GM18868 (cell line): Measurements from ENCODE around the gene CCDC183.
"Not testable (repeated sequence)": the region's sequence is repeated elsewhere in the genome, so short reads cannot be mapped to it uniquely, and the experiment has no call there.

Experiments used
- ATAC-seq: cut with Tn5 transposase; IDR thresholded peaks from one replicate; pipeline ENCODE4 v1.9.1; 2021; ENCODE audit warnings: mild to moderate bottlenecking, moderate library complexity; ENCODE audit not compliant: unreplicated experiment

Gene CCDC183

GRCh38 chr9:136837146-136837855, 41.2 kb downstream of the CCDC183 start:
- no peak for ATAC-seq

- not testable (repeated sequence) for ATAC-seq
Measured at GRCh38 chr9:136837856-136838277, 41.7 kb downstream of the CCDC183 start.

- no peak for ATAC-seq
Measured at GRCh38 chr9:136838314-136839228, 42.4 kb downstream of the CCDC183 start.

- ATAC-seq: no peak
Measured at GRCh38 chr9:136839229-136840139, 43.3 kb downstream of the CCDC183 start.

GRCh38 chr9:136840140-136840876, 44.2 kb downstream of the CCDC183 start:
- ATAC-seq: no peak

GRCh38 chr9:136840877-136841645, 44.9 kb downstream of the CCDC183 start:
- no peak for ATAC-seq

GRCh38 chr9:136841646-136842379, 45.7 kb downstream of the CCDC183 start:
- not testable (repeated sequence) for ATAC-seq

GRCh38 chr9:136842380-136842948, 46.3 kb downstream of the CCDC183 start, which contains the start of gene AJM1:
Gene AJM1, plus strand, starts transcription at chr9:136842478. Its CDS starts 1,937 bp downstream, at chr9:136844415.
- ATAC-seq: peak; percentile 83

GRCh38 chr9:136843159-136843800, 47.1 kb downstream of the CCDC183 start:
- not testable (repeated sequence) for ATAC-seq

- not testable (repeated sequence) for ATAC-seq
Measured at GRCh38 chr9:136843801-136844740, 47.9 kb downstream of the CCDC183 start.

- ATAC-seq: no peak
Measured at GRCh38 chr9:136844761-136845464, 48.8 kb downstream of the CCDC183 start.

GRCh38 chr9:136845465-136846260, 49.5 kb downstream of the CCDC183 start:
- no peak for ATAC-seq

- no peak for ATAC-seq
Measured at GRCh38 chr9:136846376-136847087, 50.4 kb downstream of the CCDC183 start.

- no peak for ATAC-seq
Measured at GRCh38 chr9:136847088-136847825, 51.1 kb downstream of the CCDC183 start.
